ENCODE measurements around the gene IWS1.

GRCh38 chr2:127575185-127575765 lies 49.0 kb upstream of the IWS1 start:
- TF ChIP-seq CTCF (IDR thresholded peaks at IDR 0.05 in 8 of 11, conservative IDR thresholded peaks at IDR 0.05 in 3 of 11) (peak in 1 of 11 experiments; percentile 14), POLR2A (IDR thresholded peaks at IDR 0.05) (no peak)
